Measurements from ENCODE around the gene DCTPP1.

The DCTPP1 gene

GRCh38 chr16:30429418-30429677, 482 bp downstream of the DCTPP1 start:
- peak overlapping the region; percentile 76 for H3K9ac ChIP-seq (ENCODE audit: low read length)
- H3K4me1 ChIP-seq (ENCODE audit: control insufficient read depth, insufficient read depth, low read length), result peaks cover 10% of the 10 kb centered on the region
- H3K4me3 ChIP-seq (ENCODE audit: low read depth, low read length), result peak overlapping the region; percentile 81
- peaks cover 22% of the 10 kb centered on the region for H3K36me3 ChIP-seq (ENCODE audit: control insufficient read depth, insufficient read depth, low read length)
- H3K9me3 ChIP-seq (ENCODE audit: control insufficient read depth, insufficient read depth, low read depth, low read length), result no peaks in the 10 kb centered on the region
- no peaks in the 10 kb centered on the region for H3K27me3 ChIP-seq (ENCODE audit: control insufficient read depth, insufficient read depth, low read length)
- no peak overlapping the region for H3K27ac ChIP-seq (ENCODE audit: low read depth, low read length)

- H3K9ac ChIP-seq (ENCODE audit: low read length), result no peak overlapping the region
- no peaks in the 10 kb centered on the region for H3K9me3 ChIP-seq (ENCODE audit: control insufficient read depth, insufficient read depth, low read depth, low read length)
- no peak overlapping the region for H3K27ac ChIP-seq (ENCODE audit: low read depth, low read length)
- H3K4me1 ChIP-seq (ENCODE audit: control insufficient read depth, insufficient read depth, low read length), result peaks cover 10% of the 10 kb centered on the region
- no peak overlapping the region for H3K4me3 ChIP-seq (ENCODE audit: low read depth, low read length)
- no peaks in the 10 kb centered on the region for H3K27me3 ChIP-seq (ENCODE audit: control insufficient read depth, insufficient read depth, low read length)
- peaks cover 33% of the 10 kb centered on the region for H3K36me3 ChIP-seq (ENCODE audit: control insufficient read depth, insufficient read depth, low read length)
These were observed 1.8 kb downstream of the DCTPP1 start for GRCh38 chr16:30428055-30428454.

DNA sequence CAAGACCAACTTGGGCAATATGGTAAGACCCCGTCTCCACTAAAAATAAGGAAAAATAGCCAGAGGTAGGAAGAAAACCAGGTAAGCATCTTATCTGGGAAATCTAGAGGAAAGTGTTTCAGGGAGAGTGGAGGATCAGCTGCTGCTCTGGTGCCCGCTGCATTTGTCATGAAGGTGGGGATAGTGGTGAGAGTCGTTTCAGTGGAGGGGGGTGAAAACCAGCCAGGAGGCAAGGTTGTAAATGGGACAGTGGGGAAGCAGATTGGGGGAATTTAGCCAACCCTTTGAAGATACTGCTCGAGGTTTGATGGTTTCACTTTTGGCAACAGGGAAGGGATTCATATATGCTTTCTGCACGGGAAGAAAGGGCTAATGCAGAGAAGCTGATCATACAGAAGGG, 8.8 kb downstream of the DCTPP1 start:
- H3K4me3 ChIP-seq (ENCODE audit: low read depth, low read length), result no peak overlapping the region
- H3K4me1 ChIP-seq (ENCODE audit: control insufficient read depth, insufficient read depth, low read length), result peaks cover 11% of the 10 kb centered on the region
- H3K36me3 ChIP-seq (ENCODE audit: control insufficient read depth, insufficient read depth, low read length), result peaks cover 45% of the 10 kb centered on the region
- H3K9ac ChIP-seq (ENCODE audit: low read length), result no peak overlapping the region
- no peak overlapping the region for H3K27ac ChIP-seq (ENCODE audit: low read depth, low read length)
- H3K27me3 ChIP-seq (ENCODE audit: control insufficient read depth, insufficient read depth, low read length), result no peaks in the 10 kb centered on the region
- H3K9me3 ChIP-seq (ENCODE audit: control insufficient read depth, insufficient read depth, low read depth, low read length), result no peaks in the 10 kb centered on the region

DNA sequence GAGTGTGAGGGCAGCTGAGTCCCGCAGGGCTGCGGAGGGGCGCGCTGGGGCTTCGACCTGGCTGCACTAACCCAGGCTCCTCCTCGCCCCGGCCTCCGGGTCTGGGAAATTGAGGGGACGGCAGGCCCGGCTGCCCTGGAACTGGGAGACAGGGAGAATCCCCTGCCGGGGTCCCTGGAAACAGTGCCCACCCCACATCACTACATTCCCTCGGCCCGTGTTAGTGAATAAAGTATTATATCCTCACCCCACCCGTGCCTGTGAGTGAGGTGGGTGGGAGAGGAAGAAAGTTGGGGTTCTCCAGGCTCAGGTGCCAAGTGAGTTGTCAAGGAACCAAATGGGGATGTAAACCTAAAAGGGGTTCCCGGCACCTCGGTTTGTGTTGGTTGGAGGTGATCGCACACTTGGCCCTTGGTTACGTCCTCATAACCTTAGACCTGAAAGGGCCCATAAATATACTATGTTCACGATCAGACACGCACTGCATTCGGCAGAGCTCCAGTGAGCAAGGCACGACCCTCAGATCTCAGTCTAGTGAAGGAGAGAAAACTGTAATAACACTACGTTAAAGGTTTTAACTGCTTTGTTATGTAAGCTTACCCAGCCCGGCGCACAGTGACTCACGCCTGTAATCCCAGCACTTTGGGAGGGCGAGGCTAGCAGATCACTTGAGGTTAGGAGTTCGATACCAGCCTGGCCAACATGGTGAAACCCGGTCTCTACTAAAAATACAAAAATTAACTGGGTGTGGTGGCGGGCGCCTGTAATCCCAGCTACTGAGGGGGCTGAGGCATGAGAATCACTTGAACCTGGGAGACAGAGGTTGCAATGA, 11.3 kb downstream of the DCTPP1 start:
- H3K9me3 ChIP-seq (ENCODE audit: control insufficient read depth, insufficient read depth, low read depth, low read length), result no peaks in the 10 kb centered on the region
- peak overlapping the region; percentile 60 for H3K9ac ChIP-seq (ENCODE audit: low read length)
- H3K4me3 ChIP-seq (ENCODE audit: low read depth, low read length), result peak overlapping the region; percentile 66
- H3K27ac ChIP-seq (ENCODE audit: low read depth, low read length), result peak overlapping the region; percentile 15; the same call in 1 of the 2 replicates
- peaks cover 11% of the 10 kb centered on the region for H3K4me1 ChIP-seq (ENCODE audit: control insufficient read depth, insufficient read depth, low read length)
- H3K27me3 ChIP-seq (ENCODE audit: control insufficient read depth, insufficient read depth, low read length), result no peaks in the 10 kb centered on the region
- H3K36me3 ChIP-seq (ENCODE audit: control insufficient read depth, insufficient read depth, low read length), result peaks cover 34% of the 10 kb centered on the region

DNA sequence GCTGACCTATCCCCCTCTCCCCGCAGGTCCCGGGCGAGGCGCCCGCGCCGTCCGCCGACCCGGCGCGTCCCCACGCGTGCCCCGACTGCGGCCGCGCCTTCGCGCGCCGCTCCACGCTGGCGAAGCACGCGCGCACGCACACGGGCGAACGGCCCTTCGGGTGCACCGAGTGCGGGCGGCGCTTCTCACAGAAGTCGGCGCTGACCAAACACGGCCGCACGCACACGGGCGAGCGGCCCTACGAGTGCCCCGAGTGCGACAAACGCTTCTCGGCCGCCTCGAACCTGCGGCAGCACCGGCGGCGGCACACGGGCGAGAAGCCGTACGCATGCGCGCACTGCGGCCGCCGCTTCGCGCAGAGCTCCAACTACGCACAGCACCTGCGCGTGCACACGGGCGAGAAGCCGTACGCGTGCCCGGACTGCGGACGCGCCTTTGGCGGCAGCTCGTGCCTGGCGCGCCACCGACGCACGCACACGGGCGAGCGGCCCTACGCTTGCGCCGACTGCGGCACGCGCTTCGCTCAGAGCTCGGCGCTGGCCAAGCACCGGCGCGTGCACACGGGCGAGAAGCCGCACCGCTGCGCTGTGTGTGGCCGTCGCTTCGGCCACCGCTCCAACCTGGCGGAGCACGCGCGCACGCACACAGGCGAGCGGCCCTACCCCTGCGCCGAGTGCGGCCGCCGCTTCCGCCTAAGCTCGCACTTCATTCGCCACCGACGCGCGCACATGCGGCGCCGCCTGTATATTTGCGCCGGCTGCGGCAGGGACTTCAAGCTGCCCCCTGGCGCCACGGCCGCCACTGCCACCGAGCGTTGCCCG, 12.1 kb downstream of the DCTPP1 start:
- peak overlapping the region; percentile 15; the same call in 1 of the 2 replicates for H3K27ac ChIP-seq (ENCODE audit: low read depth, low read length)
- H3K9me3 ChIP-seq (ENCODE audit: control insufficient read depth, insufficient read depth, low read depth, low read length), result no peaks in the 10 kb centered on the region
- peak overlapping the region; percentile 66 for H3K4me3 ChIP-seq (ENCODE audit: low read depth, low read length)
- H3K9ac ChIP-seq (ENCODE audit: low read length), result peak overlapping the region; percentile 60
- no peaks in the 10 kb centered on the region for H3K27me3 ChIP-seq (ENCODE audit: control insufficient read depth, insufficient read depth, low read length)
- H3K4me1 ChIP-seq (ENCODE audit: control insufficient read depth, insufficient read depth, low read length), result peaks cover 11% of the 10 kb centered on the region
- H3K36me3 ChIP-seq (ENCODE audit: control insufficient read depth, insufficient read depth, low read length), result peaks cover 38% of the 10 kb centered on the region

DNA sequence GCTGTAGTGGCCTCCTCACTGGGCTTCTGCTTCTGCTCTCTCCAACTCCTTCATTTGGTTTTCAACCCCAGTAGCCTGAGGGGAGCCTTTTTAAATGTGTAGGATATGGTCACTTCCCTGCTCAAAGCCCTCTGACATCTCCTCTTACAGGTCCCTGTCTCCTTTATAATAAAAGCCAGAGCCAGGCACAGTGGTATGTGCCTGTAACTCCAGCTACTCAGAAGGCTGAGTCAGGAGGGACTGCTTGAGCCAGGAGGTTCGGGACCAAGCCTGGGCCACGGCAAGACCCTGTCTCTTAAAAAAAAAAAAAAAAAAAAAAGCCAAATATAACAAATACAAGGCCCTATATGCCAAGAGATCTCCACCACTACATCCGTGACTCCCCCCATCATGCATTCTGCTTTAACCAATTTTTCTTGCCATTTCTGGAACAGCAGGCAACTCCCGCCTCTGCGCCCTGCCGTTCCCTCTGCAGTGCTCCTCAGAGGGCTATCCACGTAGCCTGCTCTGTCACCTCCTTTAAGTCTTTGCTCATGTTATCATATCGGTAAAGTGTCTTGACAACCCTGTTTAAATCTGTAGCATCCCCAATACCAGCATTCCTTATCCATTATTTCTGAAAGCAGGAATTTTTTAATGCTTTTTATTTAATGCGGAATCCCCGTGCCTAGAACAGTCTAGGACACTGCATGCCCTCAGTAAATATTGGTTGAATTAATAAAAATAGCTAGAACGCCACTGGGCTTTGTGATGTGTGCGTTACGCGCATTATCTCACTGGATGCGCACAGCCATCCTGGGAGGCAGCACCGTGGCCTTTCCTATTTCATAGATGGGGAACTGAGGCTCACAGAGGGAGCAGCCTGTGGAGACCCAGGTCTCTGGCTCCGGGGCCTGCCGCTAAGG, 13.0 kb downstream of the DCTPP1 start:
- peaks cover 11% of the 10 kb centered on the region for H3K4me1 ChIP-seq (ENCODE audit: control insufficient read depth, insufficient read depth, low read length)
- no peaks in the 10 kb centered on the region for H3K9me3 ChIP-seq (ENCODE audit: control insufficient read depth, insufficient read depth, low read depth, low read length)
- no peak overlapping the region for H3K27ac ChIP-seq (ENCODE audit: low read depth, low read length)
- H3K4me3 ChIP-seq (ENCODE audit: low read depth, low read length), result peak overlapping the region; percentile 66
- H3K36me3 ChIP-seq (ENCODE audit: control insufficient read depth, insufficient read depth, low read length), result peaks cover 40% of the 10 kb centered on the region
- H3K9ac ChIP-seq (ENCODE audit: low read length), result peak overlapping the region; percentile 60
- H3K27me3 ChIP-seq (ENCODE audit: control insufficient read depth, insufficient read depth, low read length), result no peaks in the 10 kb centered on the region

DNA sequence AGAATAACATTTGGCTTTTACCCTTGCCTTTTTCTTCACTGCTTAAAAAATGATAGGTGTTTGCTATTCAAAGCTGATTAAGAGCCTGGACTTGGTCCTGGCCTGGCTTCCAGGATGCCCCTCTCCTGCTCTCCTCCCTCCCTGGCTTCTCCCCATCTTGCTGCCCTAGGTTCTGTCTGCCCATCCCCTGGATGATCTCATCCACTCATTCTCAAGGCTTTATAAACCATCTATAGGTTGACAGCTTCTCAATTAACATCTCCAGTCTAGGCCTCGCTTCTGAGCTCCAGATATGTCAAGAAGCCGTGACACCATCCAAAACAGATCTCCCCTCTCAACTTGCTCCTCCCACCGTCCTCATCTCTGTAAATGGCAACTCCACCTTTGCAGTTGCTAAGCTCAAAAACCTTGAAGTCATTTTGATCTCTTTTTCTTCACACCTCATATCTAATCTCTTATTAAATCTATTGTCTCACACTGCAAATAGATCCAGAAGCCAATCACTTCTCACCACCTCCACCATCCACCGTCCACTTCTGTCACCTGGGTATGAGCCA, 13.7 kb downstream of the DCTPP1 start:
- Histone ChIP-seq H3K9me3 (ENCODE audit: control insufficient read depth, insufficient read depth, low read depth, low read length) (no peaks in the 10 kb centered on the region), H3K27ac (ENCODE audit: low read depth, low read length) (no peak overlapping the region), H3K36me3 (ENCODE audit: control insufficient read depth, insufficient read depth, low read length) (peaks cover 42% of the 10 kb centered on the region), H3K9ac (ENCODE audit: low read length) (no peak overlapping the region), H3K4me3 (ENCODE audit: low read depth, low read length) (no peak overlapping the region), H3K27me3 (ENCODE audit: control insufficient read depth, insufficient read depth, low read length) (no peaks in the 10 kb centered on the region), H3K4me1 (ENCODE audit: control insufficient read depth, insufficient read depth, low read length) (peaks cover 11% of the 10 kb centered on the region)

DNA sequence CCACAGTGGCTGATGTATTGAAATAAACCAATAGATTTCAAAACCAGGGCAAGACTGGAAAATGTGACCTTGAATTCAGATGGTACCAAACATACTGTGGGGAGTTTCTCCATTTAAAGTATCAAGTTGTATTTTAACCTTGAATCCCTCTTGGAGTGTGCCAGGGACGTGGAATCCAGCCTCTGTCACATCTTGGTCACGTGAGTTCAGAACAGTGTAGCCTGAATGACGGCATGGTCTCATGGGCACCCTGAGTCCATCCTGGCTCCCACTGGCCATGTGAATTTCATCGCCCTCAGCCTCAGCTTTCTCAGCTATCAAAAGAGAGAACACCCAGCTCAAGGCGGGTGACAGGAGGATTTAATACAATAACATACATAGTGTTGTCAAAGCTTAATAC, 15.7 kb downstream of the DCTPP1 start:
- Histone ChIP-seq H3K27me3 (ENCODE audit: control insufficient read depth, insufficient read depth, low read length) (no peaks in the 10 kb centered on the region), H3K27ac (ENCODE audit: low read depth, low read length) (no peak overlapping the region), H3K9ac (ENCODE audit: low read length) (no peak overlapping the region), H3K9me3 (ENCODE audit: control insufficient read depth, insufficient read depth, low read depth, low read length) (no peaks in the 10 kb centered on the region), H3K4me1 (ENCODE audit: control insufficient read depth, insufficient read depth, low read length) (peaks cover 13% of the 10 kb centered on the region), H3K4me3 (ENCODE audit: low read depth, low read length) (no peak overlapping the region), H3K36me3 (ENCODE audit: control insufficient read depth, insufficient read depth, low read length) (peaks cover 38% of the 10 kb centered on the region)

- Histone ChIP-seq H3K9ac (ENCODE audit: low read length) (no peak overlapping the region), H3K4me3 (ENCODE audit: low read depth, low read length) (no peak overlapping the region), H3K27me3 (ENCODE audit: control insufficient read depth, insufficient read depth, low read length) (no peaks in the 10 kb centered on the region), H3K27ac (ENCODE audit: low read depth, low read length) (no peak overlapping the region), H3K9me3 (ENCODE audit: control insufficient read depth, insufficient read depth, low read depth, low read length) (no peaks in the 10 kb centered on the region), H3K4me1 (ENCODE audit: control insufficient read depth, insufficient read depth, low read length) (peaks cover 14% of the 10 kb centered on the region; the same call in 1 of the 2 replicates), H3K36me3 (ENCODE audit: control insufficient read depth, insufficient read depth, low read length) (peaks cover 38% of the 10 kb centered on the region)
These were observed 16.6 kb downstream of the DCTPP1 start for GRCh38 chr16:30413112-30413806.
